Activated CD4-positive, alpha-beta T cell treated with anti-CD3 and anti-CD28 coated beads for 48 hours (primary cell): ENCODE results near the gene UBE2M.

ENCODE experiments used
- DNase-seq: peaks from one replicate; pipeline ENCODE4 v3.0.0-alpha.2; 2020

UBE2M gene

DNA sequence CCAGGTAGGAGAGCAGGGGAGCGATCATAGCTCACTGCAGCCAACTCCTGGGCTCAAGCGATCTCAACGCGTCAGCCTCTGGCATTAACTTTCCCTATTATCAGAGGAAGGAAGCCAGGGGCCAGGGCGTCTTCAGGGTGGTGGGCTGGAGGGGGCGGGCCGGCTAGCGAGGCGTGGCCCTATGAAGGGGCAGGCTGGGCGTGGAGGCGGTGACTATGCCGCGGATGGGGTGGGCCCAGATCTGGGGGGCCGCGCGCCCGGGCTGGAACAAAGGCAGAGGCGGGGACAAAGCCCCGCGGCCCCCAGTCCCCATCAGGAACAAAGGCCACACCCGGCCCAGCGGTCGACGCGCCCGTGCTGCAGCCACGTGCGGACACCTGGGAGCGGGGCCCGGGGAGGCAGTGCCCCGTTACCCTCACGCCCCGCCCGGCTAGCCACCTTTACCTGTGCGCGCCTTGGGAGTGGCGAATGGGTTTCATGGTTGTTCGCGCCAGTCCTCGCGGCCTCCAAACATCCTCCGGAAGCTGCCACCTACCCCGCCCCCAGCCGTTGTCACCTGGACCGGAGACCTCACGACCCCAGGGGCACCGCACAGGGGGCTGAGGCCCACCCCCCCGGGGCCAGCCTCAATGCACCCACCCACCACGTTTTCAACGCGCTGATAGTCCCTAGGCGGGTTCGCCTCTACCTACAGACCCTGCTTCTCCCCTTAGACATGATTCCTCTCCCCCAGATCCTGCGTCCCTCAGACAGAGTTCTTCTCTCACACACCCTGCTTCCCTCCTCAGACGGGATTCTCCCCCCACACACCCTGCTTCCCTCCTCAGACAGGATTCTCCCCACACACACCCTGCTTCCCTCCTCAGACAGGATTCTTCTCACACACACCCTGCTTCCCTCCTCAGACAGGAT is 19.9 kb downstream of the UBE2M start:
- DNase-seq = peak; percentile 59

DNA sequence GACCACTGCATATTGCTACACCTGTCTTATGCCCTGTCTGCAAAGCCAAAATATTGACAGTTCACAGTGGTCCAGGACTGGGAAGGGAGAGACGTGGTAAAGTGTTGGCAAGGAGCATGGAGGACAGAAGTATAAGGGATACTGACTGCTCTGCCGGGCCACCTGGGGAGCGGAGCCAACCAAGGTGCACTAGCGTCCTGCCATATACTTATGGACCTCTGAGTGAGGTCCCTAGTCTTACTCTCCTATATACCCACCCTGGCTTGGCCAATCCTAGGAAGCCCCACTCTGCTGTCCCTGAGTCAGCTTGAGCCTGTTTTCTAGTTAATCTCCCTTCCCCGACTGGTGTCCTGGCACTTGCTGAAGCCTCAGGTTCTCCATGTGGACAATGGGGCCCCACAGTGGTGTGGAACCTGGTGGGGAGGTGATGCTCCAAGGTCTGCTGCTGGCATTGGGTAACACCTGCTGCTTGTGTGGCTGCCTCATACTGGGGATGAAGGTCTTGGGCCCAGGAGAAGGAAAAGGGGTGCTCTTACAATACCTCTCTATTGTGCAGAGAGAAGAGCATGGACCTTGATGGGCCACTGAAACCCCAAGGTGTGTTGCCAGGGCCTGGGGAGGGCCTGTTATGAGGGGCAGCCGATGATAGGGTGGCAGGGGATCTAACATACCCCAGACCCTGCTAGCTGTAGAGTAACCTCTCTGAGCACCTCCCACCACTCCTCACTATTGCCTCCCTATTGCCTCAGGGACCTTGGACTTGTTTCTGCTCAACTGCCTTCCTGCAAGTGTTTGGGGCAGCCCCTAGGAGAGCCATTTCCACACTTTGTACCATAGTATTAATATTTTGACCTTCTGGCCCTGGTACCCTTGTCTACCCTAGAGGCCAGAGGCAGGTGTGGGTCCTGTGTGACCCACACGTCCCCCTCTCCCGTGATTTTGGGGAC is 21.3 kb downstream of the UBE2M start:
- DNase-seq = no peak

DNA sequence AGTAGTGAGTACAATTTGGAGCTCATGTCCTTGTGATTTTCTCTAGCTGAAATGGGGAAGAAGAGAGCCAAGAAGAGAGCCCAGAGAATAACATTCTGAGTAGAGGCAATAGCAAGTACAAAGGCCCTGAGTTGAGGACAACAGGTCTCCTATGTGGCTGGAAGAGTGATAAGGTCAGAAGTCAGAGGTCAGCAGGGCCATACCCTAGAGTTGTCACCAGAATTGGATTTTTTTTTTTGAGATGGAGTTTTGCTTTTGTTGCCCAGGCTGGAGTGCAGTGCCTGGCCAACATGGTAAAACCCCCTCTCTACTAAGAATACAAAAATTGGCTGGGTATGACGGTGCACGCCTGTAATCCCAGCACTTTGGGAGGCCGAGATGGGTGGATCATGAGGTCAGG is 22.6 kb downstream of the UBE2M start:
- no peak for DNase-seq

DNA sequence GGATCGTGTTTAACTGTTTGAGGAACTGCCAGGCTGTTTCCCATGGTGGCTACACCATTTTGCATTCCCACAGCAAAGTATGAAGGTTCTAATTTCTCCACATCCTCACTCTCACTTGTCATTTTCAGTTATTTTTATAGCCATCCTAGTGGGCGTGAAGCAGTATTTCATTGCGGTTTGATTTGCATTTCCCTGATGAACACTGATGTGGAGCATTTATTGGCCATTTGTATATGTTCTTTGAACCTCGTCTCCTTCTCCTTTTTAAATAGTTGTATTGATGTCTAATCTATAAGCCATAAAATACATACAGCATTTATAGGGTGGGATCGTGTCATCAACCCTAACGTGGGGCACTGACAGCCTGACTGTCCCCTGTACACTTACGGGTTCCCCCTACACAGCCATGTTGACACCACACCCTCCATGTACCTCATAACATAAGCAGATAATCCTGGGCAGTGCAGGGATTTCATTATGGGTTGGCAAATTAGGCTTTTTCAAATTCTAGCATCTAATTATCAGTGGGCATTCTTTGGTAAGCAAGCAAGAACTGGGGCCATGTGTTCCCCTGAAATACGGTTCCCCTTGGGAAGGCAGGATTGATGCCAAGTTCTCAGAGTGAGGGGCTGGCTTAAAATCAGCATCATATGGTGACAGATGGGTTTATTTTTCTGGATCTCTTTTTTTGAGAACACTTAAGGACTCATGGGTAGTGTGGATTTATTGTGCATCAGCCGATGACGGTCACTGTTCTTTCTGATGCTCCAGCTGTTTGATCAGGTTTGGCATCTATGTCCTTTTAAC is 27.2 kb downstream of the UBE2M start:
- DNase-seq = no peak

DNA sequence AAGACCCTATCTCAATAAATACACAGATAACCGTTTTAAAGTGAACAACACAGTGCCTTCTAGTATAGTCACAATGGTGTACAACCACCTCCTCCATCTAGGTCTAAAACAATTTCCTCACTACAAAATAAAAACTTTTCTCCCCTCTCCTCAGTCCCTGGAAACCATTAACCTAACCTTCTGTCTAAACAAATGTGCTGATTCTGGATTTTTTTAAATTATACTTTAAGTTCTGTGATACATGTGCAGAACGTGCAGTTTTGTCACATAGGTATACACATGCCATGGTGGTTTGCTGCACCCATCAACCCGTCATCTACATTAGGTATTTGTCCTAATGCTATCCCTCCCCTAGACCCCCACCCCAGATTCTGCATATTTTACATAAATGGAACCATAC is 29.0 kb downstream of the UBE2M start:
- DNase-seq = no peak

DNA sequence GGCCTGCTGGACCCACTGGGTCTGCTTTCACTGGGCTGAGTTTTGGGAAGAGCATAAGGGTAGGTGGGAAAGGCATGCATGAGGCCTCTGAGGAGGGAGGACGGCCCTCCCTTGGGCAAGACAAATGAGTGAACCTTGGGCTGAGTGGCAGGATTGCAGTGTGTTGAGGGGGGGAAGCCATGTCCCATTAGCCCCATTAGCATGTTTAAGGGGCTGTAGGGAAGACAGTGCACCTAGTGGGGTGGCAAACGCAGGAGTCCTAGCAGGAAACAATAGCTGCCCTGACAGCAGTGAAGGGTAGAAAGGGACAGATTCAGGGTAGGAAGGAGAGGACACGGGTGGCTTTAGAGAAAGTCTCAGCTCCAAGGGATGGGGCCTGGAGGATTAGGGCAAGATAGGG is 35.7 kb downstream of the UBE2M start:
- DNase-seq = no peak

DNA sequence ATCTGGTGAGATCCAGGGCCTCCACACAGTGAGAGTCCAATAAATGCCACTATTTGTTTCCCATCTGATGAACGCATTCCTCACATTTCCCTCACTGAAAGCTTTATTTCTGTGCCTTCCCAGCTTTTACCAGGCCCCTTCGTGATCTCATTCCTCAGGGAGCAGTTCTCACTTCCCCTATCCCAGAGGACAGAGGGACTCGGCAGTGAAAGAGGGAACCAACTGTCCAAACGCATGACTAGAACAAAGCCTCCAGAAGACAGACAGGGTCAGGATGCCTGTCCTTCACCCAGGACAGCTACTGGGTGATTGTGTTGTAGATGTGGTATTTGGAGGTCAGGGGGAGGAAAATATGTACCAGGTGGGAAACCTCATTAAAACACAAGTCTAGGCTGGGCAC is 36.8 kb downstream of the UBE2M start:
- no peak for DNase-seq

DNA sequence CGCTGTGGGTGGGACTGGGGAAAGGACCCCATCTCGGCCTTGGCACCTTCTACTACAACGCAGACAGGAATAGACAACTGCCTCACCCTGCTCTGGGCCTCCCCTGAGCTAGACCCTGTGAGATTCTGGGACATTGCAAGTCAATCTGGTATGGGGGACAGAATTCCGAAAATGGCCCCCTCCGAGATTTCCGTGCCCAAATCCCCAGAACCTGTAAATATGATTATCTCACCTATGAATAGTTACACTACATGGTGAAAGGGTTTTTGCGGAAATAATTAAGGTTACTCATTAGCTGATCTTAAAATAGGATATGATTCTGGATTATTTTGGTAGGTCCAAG is 38.2 kb downstream of the UBE2M start:
- no peak for DNase-seq

DNA sequence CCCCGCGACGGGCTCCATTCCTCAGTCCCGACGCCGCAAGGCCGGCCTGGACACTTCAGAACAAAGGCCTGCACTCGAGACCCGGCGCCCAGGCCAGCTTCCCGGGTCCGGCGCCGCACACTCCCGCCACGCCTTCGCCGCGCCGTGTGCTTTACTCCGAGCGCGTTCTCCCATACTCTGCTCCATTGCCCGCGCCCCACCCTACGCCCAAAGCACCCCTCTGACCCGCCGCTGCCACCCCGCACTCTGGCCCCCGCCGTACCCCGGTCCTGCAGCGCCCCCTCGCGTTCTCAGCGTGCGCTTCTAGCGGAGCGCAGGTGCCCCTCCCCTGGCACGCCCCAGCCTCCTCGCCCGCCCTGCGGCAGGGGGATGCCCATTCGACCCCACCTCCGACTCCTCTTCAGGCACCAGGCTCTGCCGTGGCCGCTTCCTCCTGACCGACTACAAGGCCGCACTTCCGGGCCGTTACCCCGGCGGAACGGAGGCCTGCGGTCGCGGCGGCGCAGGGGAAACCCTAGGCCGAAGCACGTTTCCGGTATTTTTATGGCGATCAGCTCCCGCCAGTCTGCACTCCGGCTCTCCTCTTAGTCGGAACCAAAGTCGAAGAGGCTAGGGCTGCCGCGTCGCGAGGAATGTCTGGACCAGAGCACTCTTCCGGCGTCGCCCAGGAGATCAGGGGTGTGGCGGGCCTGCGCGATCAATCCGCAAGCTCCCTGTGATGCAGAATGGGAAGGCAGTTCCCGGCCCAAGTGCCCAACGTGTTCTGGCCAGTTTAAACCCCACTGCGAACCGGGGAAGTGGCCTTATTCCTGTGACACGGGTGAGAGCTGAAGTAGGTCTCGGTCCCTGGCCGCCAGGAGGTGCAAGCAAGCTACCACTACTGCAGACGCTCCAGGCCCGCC is 38.8 kb downstream of the UBE2M start, which contains the start of gene ZBTB45:
TSS of gene ZBTB45 (minus strand) at position 456 of the 902 bp plus-strand sequence. CDS start 2,137 bp downstream, outside the sequence.
- DNase-seq = peak; percentile 94

DNA sequence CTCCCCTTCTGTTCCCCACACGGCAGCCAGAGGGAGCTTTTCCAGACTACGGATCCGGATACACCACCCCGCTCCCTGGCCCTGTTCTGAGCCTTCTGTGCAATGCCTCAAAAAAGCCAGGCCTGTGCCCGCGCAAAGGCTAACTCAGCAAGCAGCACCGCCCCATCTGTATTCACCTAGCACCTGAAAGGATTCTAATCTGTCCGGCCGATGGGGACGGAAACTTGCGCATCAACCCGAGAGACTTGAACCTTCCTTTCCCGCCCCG is 39.4 kb downstream of the UBE2M start:
- peak; percentile 71 for DNase-seq

DNA sequence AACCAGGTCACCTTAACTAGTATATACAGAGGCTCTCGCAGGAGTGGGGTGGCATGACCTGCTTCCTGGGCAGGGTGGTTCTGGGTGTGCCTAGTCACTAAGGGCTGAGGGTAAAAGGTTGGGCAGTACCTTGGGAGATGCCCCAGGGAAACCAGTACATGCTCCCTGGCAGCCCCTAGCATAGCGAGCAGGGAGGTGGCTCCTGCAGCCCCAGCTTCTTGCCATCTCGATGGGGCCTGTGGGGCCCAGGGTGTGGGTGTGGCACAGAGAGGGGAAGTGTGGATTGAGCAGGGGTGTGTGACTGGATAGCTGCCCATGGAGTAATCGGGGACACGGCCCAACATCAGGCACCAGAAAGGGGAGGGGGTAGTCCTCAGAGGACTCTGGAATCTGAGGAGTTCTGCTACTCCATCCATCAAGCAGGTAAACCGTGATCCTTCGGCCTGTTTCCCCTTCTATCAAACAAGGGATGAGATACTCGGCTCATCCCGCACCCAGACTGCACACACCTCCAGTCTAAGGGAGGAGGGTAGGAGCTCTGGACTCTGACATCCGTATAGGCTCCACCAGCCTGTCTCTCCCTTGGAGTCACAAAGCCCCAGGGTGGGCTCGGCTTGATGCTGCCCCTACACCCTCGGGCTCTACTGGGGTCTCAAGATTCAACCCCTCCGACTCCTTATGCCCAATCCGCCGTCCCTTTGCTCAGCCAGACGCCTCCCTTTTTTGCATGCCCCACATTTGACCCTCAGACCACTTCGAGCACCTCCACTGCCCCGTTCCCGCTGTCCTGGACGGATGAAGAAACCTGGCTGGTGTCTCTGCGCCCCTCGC is 39.9 kb downstream of the UBE2M start:
- no peak for DNase-seq

DNA sequence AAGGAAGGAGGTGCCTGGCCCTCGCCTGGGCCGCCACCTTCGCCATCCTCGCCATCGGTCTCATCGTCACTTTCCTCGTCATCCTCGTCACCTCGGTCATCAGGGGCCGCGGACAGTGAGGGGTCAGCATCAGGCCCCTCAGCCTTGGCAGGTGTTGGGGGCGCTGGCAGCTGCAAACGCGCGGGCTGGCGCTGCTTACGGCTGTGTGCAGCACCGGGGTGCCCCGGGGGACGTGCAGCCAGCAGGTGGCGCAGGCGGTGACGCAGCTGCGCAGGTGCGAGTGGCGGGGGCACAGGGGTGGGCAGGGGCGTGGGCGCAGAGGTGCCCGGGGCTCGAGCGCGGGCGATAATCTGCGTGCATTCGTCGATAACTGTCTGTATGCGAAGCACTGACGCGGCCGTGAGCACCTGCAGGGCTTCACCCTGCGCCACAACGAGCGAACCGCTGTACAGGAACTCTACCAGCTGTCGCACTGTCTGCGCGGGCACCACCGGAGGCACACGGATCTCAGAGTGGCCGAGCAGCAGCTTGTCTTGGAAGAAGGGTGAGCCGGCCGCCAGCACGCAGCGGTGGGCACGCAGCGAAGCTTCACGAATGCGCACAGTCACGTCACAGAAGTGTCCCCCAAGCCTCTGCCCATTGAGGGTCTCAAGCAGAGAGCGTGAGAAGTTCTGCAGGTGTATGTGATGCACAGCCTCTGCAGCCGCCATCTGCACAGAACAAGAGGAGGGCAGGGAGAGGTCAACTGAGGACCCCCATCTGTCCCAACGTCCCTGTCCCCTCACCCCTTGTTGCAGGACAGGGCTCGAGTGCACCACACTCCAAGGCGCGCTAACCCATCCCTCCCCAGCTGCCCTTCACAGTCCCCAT is 41.2 kb downstream of the UBE2M start:
- no peak for DNase-seq

DNA sequence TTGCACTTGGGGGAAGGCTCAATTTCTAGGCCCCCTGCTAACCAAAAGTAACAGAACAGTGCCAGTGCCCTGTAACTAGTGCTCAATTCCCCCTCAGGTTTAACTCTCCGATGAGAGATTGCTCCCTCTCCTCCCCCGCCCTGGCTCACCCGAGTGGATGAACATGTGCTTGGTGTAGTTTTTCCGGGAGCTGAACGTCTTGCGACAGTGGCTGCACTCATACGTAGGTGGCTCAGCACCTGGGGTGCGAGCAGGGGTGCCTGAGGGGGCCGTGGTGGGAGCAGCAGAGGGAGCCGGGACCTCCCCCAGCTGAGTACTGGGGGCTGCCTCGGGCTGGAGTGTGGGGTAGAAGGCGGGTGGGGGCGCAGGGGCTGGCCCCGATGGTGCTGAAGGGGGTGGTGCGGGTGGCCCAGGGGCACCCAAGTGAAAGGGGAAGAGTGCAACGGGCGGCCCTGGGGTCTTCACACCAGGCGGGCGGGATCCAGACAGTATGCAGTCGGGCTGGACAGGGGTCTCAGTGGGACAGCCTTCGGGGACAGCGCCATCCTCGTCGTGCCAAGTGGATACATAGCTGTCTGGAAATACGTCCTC is 42.1 kb downstream of the UBE2M start:
- DNase-seq = no peak

DNA sequence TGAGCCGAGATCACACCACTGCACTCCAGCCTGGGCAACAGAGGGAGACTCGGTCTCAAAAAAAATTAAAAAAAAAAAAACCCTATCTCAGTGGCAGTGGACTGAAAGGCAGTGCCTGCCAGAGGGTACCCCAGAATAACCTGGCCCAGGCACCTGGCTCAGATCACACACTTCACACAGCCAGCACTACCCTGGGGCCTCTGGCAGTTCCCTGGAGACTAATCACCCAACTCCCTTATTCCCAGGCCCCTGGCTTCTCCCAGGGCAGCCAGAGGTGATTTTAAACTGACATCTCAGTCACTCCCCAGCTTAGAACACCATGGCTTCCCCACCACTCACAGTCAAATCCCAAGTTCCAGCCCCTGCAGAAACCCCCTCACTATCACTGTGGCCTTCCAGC is 43.2 kb downstream of the UBE2M start:
- DNase-seq = no peak

DNA sequence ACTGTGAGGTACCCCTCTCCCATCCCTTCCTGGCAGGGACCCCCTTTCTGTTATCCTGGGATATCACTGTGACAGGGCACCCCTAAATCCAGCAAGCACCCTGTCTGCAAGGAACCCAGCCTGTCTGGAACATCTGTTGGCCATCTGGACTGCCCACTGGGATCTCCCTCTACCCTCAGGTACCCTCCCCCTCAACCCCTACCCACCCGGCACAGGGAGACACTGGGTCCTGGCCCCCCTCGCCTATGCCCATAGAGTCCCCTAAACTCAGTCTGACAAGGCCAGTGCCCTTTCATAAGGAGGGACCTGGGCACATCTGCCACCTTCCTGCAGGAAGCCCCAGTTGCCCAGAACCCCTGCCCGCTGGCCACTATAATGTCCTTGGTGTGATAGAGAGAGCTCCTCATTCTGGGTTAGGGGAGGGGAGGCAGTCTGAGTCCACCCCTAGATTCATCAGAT is 43.8 kb downstream of the UBE2M start:
- DNase-seq = no peak

DNA sequence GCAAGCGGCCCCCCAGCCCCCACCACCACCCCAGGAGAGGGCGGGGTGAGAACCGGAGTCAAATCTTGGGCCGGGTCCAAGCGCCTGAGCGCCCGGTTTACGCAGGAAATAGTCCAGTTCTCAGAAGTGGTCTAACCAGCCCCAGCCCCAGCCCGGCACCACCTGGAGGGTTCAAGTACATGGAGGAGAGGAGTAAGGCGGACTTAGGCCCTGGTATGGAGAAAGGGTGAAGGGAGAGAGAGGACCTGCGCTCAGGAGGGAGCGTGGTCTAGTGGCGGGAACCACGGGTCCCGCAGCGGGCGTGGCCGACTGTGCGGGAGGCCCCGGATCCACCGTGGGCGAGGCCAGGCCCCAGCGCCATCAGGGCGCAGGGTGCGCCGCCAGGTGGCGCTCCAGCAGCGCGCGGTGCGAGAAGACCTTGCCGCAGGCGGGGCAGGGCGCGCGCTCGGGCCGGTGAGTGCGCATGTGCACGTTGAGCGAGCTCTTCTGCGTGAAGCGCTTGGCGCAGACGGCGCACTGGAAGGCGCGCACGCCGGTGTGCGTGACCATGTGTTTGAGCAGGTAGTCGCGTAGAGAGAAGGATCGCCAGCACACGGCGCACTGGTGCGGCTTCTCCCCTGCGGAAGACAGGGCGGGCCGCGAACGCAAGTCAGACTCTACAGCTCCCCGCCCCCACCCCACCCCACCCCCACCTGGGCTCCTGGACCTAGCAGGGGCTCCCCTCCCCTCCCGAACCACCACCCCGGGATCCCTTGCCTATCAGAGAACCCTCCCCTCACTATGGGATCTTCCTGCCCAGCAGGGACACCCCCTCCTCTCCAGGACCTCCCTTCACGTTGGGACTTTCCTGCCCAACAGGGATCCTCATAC is 44.5 kb downstream of the UBE2M start:
- peak; percentile 98 for DNase-seq

DNA sequence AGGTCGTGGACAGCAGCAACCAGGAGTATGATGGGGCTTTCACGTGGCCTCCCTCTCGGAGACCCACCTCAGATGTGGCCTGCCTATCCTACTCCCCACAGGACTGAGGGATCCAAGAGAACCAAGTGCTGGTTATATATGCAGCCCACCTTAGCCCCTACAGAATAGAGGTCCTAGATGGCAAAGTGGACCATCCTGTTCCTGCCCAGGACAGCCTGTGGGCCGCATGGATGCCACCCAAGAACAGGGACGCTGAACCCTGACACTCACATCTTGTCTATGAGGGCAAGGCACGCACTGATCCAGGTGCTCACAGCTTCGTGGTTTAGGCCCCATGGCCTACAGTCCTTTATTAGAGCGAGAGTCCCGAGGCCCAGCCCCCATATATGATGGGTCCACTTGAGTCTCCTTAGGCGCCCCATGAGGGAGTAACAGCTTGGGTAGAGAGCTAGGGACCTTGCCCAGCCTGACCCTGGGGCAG is 45.2 kb downstream of the UBE2M start:
- DNase-seq = no peak
